Astrocyte (in vitro differentiated cells and primary cell): Measurements from ENCODE around the gene AKAP9.

Source experiments
- CTCF ChIP-seq: IDR thresholded peaks from 2 replicates; pipeline ENCODE4 v1.5.1; 2011; ENCODE audit warnings: low read depth, mild to moderate bottlenecking, inconsistent platforms, low read length, moderate library complexity; ENCODE audit not compliant: insufficient read depth
- EZH2 ChIP-seq: IDR thresholded peaks from 2 replicates; pipeline ENCODE4 v1.6.1; 2012; ENCODE audit warnings: mild to moderate bottlenecking, low read length, inconsistent platforms; ENCODE audit not compliant: insufficient read depth

DNA sequence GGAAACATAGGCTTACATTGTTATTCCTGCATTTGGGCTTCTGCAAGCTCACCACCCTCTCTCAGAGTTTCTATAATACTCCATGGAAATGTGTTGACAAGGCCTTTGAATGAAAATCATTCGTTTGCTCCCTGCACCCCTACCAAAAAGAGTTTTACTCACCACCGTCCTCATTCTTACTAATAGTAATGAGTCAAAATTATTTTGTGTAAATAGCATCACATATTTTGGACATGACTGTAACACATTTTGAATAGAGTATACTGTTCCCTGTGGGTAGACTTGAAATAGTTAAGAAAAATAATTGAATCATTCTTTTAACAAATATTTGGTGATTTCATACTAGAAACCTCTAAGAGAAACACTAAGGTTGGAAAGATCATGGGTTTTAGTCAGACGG is 84.6 kb downstream of the AKAP9 start:
- no peak for TF ChIP-seq CTCF
- TF ChIP-seq EZH2 = no peak
